ENCODE measurements around the gene TRERF1. TPM values are rescaled to one million over a fixed set of nuclear protein-coding genes. Genes with fewer than 3 reads are reported as not detected.

Gene TRERF1
- total RNA-seq, 6 experiments from 2014 or later = 10.5 to 16.4 (median 15.2) TPM

GRCh38 chr6:42336431-42336830 lies 115.3 kb downstream of the TRERF1 start:
- Mint-ChIP-seq H3K36me3 (ENCODE audit: low read depth) (peaks cover 15% of the 10 kb centered on the region), H3K27me3 (ENCODE audit: insufficient read depth) (peaks cover 1% of the 10 kb centered on the region; the same call in 1 of the 2 replicates), H3K27ac (no peak overlapping the region), H3K4me1 (ENCODE audit: low read depth) (peaks cover 49% of the 10 kb centered on the region), H3K4me3 (no peak overlapping the region), H3K9me3 (no peaks in the 10 kb centered on the region)
- no peak for DNase-seq
- TF ChIP-seq CTCF (IDR thresholded peaks at IDR 0.05) = no peak

DNA sequence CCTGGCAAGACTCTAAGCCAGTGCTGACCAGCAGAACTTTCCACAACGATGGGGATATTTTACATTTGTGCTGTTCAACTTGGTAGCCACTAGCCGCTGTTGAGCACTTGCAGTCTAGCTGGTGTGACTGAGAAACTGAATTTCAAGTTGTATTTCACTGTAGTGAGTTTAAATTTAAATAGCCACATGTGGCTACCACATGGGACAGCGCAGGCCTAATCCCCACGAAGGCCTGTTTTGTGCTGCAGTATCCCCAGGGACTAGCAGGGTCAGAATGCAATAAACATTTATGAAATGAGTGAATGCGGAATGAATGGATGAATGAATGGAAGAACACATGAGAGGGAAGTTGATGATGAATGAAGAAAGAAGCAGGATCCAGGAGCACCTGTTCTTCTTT lies 115.8 kb downstream of the TRERF1 start:
- no peak for DNase-seq
- H3K4me1 Mint-ChIP-seq (ENCODE audit: low read depth) = peaks cover 49% of the 10 kb centered on the region

GRCh38 chr6:42334870-42335269 lies 116.9 kb downstream of the TRERF1 start:
- H3K4me3 Mint-ChIP-seq = no peak overlapping the region
- no peak for TF ChIP-seq CTCF (IDR thresholded peaks at IDR 0.05)
- H3K4me1 Mint-ChIP-seq (ENCODE audit: low read depth) = peaks cover 41% of the 10 kb centered on the region
- no peaks in the 10 kb centered on the region for H3K9me3 Mint-ChIP-seq
- DNase-seq = no peak
- peaks cover 15% of the 10 kb centered on the region for H3K36me3 Mint-ChIP-seq (ENCODE audit: low read depth)
- peaks cover 1% of the 10 kb centered on the region; the same call in 1 of the 2 replicates for H3K27me3 Mint-ChIP-seq (ENCODE audit: insufficient read depth)
- peak overlapping the region; percentile 40; the same call in 1 of the 2 replicates for H3K27ac Mint-ChIP-seq

More for the DNA sequence above, 115.8 kb downstream of the TRERF1 start:
- Mint-ChIP-seq H3K4me3 (no peak overlapping the region), H3K36me3 (ENCODE audit: low read depth) (peaks cover 15% of the 10 kb centered on the region), H3K9me3 (no peaks in the 10 kb centered on the region), H3K27me3 (ENCODE audit: insufficient read depth) (peaks cover 1% of the 10 kb centered on the region; the same call in 1 of the 2 replicates), H3K27ac (no peak overlapping the region)
- no peak for TF ChIP-seq CTCF (IDR thresholded peaks at IDR 0.05)

DNA sequence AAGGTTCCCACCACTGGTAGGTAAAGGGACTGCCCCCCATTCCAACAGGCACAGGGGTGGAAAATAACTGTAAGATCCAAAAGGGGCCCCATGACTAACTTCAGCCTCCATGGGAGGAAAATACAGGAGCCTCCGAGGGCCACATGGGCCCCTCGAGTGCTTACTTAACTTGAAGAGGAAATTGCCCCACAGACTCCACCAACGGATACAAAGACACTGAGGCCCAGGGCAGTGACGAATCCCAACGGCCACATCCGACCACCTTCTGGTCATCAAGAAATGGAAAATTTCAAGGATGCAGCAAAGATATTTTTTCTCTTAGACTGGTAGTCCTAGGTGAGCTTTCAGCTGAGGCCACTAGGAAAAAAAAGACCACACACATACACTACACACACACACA lies 118.1 kb downstream of the TRERF1 start:
- H3K4me1 Mint-ChIP-seq (ENCODE audit: low read depth) = peaks cover 28% of the 10 kb centered on the region
- no peak overlapping the region for H3K27ac Mint-ChIP-seq
- peaks cover 1% of the 10 kb centered on the region; the same call in 1 of the 2 replicates for H3K27me3 Mint-ChIP-seq (ENCODE audit: insufficient read depth)
- no peaks in the 10 kb centered on the region for H3K9me3 Mint-ChIP-seq
- H3K4me3 Mint-ChIP-seq = no peak overlapping the region
- no peak for TF ChIP-seq CTCF (IDR thresholded peaks at IDR 0.05)
- no peak for DNase-seq
- peaks cover 15% of the 10 kb centered on the region for H3K36me3 Mint-ChIP-seq (ENCODE audit: low read depth)

- H3K27ac Mint-ChIP-seq = no peak overlapping the region
- TF ChIP-seq CTCF (IDR thresholded peaks at IDR 0.05) = no peak
- peaks cover 1% of the 10 kb centered on the region; the same call in 1 of the 2 replicates for H3K27me3 Mint-ChIP-seq (ENCODE audit: insufficient read depth)
- H3K36me3 Mint-ChIP-seq (ENCODE audit: low read depth) = peaks cover 15% of the 10 kb centered on the region
- H3K4me3 Mint-ChIP-seq = no peak overlapping the region
- no peak for DNase-seq
- H3K4me1 Mint-ChIP-seq (ENCODE audit: low read depth) = peaks cover 21% of the 10 kb centered on the region
- H3K9me3 Mint-ChIP-seq = no peaks in the 10 kb centered on the region
Observed at GRCh38 chr6:42332916-42333315, 118.8 kb downstream of the TRERF1 start.

Data from HFFc6 (cell line).